ENCODE results near the gene PLEKHA7.

GRCh38 chr11:16859651-16860050, 154.6 kb downstream of the PLEKHA7 start:
- TF ChIP-seq EZH2 (IDR thresholded peaks at IDR 0.05; ENCODE audit: low read length) (no peak), CTCF (optimal IDR thresholded peaks at IDR 0.05 in 1 of 3, IDR thresholded peaks at IDR 0.05 in 1 of 3, conservative IDR thresholded peaks at IDR 0.05 in 1 of 3; ENCODE audit: extremely low read depth in 1 of 3, insufficient read depth in 2 of 3, low read length in 3 of 3) (no peak)

Data from keratinocyte (primary cell).